Activated T-helper 17 cell treated with anti-CD3 and anti-CD28 coated beads, Interleukin-2, amount 50 U/mL, for 72 hours (primary cell): ENCODE data around the gene AGAP1. TPM values are rescaled to one million over a fixed set of nuclear protein-coding genes. Genes with fewer than 3 reads are reported as not detected.
"Not testable (repeated sequence)": the region's sequence is repeated elsewhere in the genome, so short reads cannot be mapped to it uniquely, and the experiment has no call there.

Source experiments
- ATAC-seq: fragments of 150-1000 bp; cut with Tn5 transposase; replicated peaks from 2 replicates; pipeline ENCODE4 v1.10.0; 2021; ENCODE audit warnings: mild to moderate bottlenecking, moderate library complexity
- H3K27ac Mint-ChIP-seq: one replicate; pipeline ENCODE4 v1.8.0; 2022; ENCODE audit warnings: mixed read lengths
- H3K27me3 Mint-ChIP-seq: one replicate; pipeline ENCODE4 v1.8.0; 2022; ENCODE audit warnings: mixed read lengths
- H3K36me3 Mint-ChIP-seq: one replicate; pipeline ENCODE4 v1.8.0; 2022; ENCODE audit warnings: low read depth, mild to moderate bottlenecking, mixed read lengths
- H3K4me1 Mint-ChIP-seq: one replicate; pipeline ENCODE4 v1.8.0; 2022; ENCODE audit warnings: mixed read lengths
- H3K4me3 Mint-ChIP-seq: one replicate; pipeline ENCODE4 v1.8.0; 2022; ENCODE audit warnings: mild to moderate bottlenecking, mixed read lengths
- H3K9me3 Mint-ChIP-seq: one replicate; pipeline ENCODE4 v1.8.0; 2022; ENCODE audit warnings: mixed read lengths
- total RNA-seq, 2 donors: library from RNA; stranded (reverse); gene quantifications; one replicate each; pipeline ENCODE4 v1.2.3, GENCODE V29; 2022

Gene AGAP1
- total RNA-seq, 2 donors from 2014 or later = 2.2 to 5.3 TPM

- H3K27ac Mint-ChIP-seq = no peak overlapping the region
- H3K36me3 Mint-ChIP-seq = no peaks in the 10 kb centered on the region
- no peaks in the 10 kb centered on the region for H3K9me3 Mint-ChIP-seq
- H3K27me3 Mint-ChIP-seq = peaks cover 5% of the 10 kb centered on the region
- ATAC-seq = no peak
- no peaks in the 10 kb centered on the region for H3K4me1 Mint-ChIP-seq
- no peak overlapping the region for H3K4me3 Mint-ChIP-seq
These were observed 100.2 kb downstream of the AGAP1 start for GRCh38 chr2:235594041-235594440.

DNA sequence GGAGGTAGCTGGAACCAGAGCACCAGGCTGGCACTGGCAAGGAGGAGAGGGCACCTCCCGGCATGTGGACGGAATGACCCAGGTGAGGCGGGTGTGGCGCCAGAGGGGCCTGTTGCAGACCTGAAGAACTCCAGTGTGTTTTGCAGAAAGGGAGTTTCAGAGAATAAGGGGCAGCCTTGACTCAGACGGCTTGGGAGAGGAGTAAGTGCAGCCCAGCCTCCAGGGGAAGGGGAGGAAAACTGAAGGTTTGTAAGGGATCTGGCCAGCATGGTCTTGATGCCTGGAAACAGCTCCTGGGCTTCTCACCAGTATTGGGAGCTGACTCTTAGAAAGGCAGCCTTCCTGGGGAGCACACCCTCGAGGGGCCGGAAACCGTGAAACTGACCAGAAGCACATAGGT, 101.1 kb downstream of the AGAP1 start:
- Mint-ChIP-seq H3K9me3 (no peaks in the 10 kb centered on the region), H3K4me1 (no peaks in the 10 kb centered on the region), H3K27ac (no peak overlapping the region), H3K36me3 (no peaks in the 10 kb centered on the region), H3K4me3 (no peak overlapping the region), H3K27me3 (peaks cover 5% of the 10 kb centered on the region)
- ATAC-seq = no peak

DNA sequence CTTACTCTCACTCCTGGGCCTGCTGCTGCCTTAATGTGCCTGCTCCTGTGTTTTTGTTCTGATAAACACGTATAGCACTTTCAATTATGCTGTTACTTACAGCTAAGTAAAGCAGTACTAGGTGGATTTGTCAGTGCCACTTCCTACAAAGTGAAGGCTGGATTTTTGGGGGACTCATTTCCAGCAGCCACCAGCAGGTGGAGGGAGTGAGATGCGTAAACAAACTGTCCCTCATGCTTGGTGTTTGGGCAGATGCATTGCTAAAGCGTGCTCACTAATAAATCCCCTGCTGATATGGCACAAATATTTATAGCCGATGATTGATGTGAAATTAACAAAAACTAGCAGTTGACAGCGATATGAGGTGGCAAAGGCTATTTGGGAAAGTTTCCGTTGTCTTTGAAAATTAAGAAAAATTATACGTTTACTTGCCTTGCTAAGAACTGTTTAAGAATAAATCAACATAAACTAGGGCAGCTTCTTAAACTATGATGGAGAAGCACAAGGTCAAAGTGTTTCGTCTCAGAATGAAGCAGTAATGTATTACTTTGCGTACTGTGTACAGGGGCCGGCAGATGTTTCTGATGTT, 101.7 kb downstream of the AGAP1 start:
- Mint-ChIP-seq H3K36me3 (no peaks in the 10 kb centered on the region), H3K27me3 (peaks cover 5% of the 10 kb centered on the region), H3K9me3 (no peaks in the 10 kb centered on the region), H3K4me1 (no peaks in the 10 kb centered on the region), H3K4me3 (no peak overlapping the region), H3K27ac (no peak overlapping the region)
- ATAC-seq = no peak

GRCh38 chr2:235596272-235596671, 102.4 kb downstream of the AGAP1 start:
- ATAC-seq = no peak
- Mint-ChIP-seq H3K4me3 (no peak overlapping the region), H3K27me3 (peaks cover 5% of the 10 kb centered on the region), H3K4me1 (no peaks in the 10 kb centered on the region), H3K36me3 (no peaks in the 10 kb centered on the region), H3K27ac (no peak overlapping the region), H3K9me3 (no peaks in the 10 kb centered on the region)

- Mint-ChIP-seq H3K4me1 (no peaks in the 10 kb centered on the region), H3K27ac (no peak overlapping the region), H3K36me3 (no peaks in the 10 kb centered on the region), H3K27me3 (peaks cover 5% of the 10 kb centered on the region), H3K4me3 (no peak overlapping the region), H3K9me3 (no peaks in the 10 kb centered on the region)
- no peak for ATAC-seq
These were observed 103.3 kb downstream of the AGAP1 start for GRCh38 chr2:235597081-235597615.

- no peak for ATAC-seq
- Mint-ChIP-seq H3K27me3 (peaks cover 4% of the 10 kb centered on the region), H3K4me3 (no peak overlapping the region), H3K27ac (no peak overlapping the region), H3K9me3 (no peaks in the 10 kb centered on the region), H3K4me1 (no peaks in the 10 kb centered on the region), H3K36me3 (no peaks in the 10 kb centered on the region)
These were observed 104.2 kb downstream of the AGAP1 start for GRCh38 chr2:235598026-235598425.

GRCh38 chr2:235598532-235599531, 105.0 kb downstream of the AGAP1 start:
- Mint-ChIP-seq H3K4me3 (no peak overlapping the region), H3K27ac (no peak overlapping the region), H3K36me3 (no peaks in the 10 kb centered on the region), H3K27me3 (peaks cover 4% of the 10 kb centered on the region), H3K4me1 (no peaks in the 10 kb centered on the region), H3K9me3 (no peaks in the 10 kb centered on the region)
- no peak for ATAC-seq

DNA sequence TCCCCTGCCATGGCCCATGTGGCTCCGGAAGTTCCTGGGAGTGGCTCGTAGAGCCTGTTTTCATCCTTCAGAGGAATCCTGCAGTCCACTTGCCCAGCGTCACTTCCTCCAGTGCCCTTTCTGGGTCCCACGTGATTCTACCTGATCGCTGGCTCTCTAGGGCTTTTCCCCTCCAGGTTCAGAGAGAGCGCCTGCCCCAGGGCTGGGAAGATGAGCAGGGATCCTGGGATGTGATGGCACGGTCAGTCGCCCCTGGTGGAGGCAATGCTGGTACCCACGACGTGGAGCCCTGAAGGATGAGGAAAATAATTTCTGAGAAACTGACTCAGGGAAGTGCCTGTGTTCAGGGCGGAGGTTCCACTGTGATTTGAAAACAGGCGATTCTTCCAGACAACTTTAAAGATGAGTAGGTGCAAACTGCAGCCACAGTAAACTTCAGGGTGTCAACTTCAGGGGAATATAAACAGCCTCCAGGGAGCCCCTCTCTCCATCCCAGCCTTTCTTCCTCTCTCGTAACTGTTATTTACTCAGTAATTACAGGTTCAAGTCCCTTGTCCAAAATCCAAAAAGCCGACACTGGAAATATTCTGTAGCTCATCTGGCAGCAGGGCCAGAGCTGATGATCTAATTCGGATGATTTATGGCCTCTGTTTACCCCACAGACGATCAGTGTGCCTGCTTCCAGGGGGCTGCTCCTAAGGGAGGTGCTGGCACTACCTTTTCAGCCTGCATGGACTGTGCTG, 105.9 kb downstream of the AGAP1 start:
- Mint-ChIP-seq H3K27ac (no peak overlapping the region), H3K4me3 (no peak overlapping the region), H3K27me3 (peaks cover 4% of the 10 kb centered on the region), H3K9me3 (no peaks in the 10 kb centered on the region), H3K4me1 (no peaks in the 10 kb centered on the region), H3K36me3 (no peaks in the 10 kb centered on the region)
- no peak for ATAC-seq

GRCh38 chr2:235600406-235600805, 106.6 kb downstream of the AGAP1 start:
- H3K27ac Mint-ChIP-seq = no peak overlapping the region
- no peaks in the 10 kb centered on the region for H3K36me3 Mint-ChIP-seq
- H3K27me3 Mint-ChIP-seq = peaks cover 7% of the 10 kb centered on the region
- no peak for ATAC-seq
- H3K9me3 Mint-ChIP-seq = no peaks in the 10 kb centered on the region
- no peak overlapping the region for H3K4me3 Mint-ChIP-seq
- H3K4me1 Mint-ChIP-seq = no peaks in the 10 kb centered on the region

DNA sequence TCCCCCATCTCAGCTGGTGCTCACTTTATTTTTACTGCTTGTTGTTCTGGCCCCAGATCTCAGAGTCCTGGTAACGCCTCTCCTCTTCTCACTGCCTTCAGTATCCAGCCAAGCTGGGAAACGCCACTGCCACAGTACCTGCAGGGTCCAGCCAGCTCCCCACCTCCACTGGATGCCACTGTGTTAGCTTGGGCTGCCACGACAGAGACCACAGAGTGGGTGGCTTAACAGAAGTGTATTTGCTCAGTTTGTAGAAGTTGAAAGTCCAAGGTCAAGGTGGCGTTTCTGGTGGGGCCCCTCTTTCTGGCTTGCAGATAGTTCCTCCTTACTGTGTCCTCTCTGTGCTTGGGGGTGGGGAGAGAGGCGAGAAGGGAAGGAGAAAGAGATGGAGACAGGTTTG, 107.1 kb downstream of the AGAP1 start:
- H3K27ac Mint-ChIP-seq = no peak overlapping the region
- peaks cover 9% of the 10 kb centered on the region for H3K27me3 Mint-ChIP-seq
- no peak for ATAC-seq
- H3K4me1 Mint-ChIP-seq = no peaks in the 10 kb centered on the region
- H3K36me3 Mint-ChIP-seq = no peaks in the 10 kb centered on the region
- no peaks in the 10 kb centered on the region for H3K9me3 Mint-ChIP-seq
- H3K4me3 Mint-ChIP-seq = no peak overlapping the region

DNA sequence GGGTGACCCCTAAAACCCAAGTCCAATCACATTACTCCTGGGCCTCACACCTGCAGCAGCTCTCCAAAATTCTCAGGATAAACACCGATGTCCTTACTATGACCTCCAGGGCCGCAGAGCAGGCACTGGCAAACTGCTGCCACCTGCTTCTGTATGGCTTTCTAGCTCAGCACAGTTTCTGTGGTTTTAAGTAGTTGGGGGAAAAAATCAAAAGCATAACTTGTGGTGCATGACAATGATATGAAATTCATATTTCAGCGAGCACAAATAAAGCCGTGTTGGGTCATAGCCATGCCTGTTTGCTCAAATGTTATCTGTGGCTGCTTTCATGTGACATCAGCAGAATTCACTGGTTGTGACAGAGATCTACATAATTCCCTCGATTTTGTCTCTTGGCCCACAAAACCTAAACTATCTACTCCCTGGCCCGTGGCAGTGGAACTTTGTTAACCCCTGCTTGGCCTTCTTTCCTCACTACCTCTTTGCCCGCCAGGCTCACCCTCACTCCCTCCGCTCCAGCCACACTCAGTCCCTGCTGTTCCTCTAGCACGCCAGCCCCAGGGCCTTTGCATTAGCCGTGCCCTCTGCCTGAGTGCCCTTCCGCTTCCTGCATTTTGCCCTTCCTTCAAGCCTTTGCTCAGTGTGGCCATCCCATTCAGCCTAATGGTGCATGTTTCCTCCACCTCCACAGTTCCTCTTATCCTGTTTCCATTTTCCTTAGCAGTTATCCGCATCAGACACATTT, 108.3 kb downstream of the AGAP1 start:
- Mint-ChIP-seq H3K4me1 (no peaks in the 10 kb centered on the region), H3K36me3 (no peaks in the 10 kb centered on the region), H3K27me3 (peaks cover 9% of the 10 kb centered on the region), H3K4me3 (no peak overlapping the region), H3K9me3 (no peaks in the 10 kb centered on the region), H3K27ac (no peak overlapping the region)
- ATAC-seq = no peak

GRCh38 chr2:235602971-235603370, 109.1 kb downstream of the AGAP1 start:
- ATAC-seq = peak; percentile 76
- H3K4me3 Mint-ChIP-seq, H3K4me1 Mint-ChIP-seq: not testable (repeated sequence)

DNA sequence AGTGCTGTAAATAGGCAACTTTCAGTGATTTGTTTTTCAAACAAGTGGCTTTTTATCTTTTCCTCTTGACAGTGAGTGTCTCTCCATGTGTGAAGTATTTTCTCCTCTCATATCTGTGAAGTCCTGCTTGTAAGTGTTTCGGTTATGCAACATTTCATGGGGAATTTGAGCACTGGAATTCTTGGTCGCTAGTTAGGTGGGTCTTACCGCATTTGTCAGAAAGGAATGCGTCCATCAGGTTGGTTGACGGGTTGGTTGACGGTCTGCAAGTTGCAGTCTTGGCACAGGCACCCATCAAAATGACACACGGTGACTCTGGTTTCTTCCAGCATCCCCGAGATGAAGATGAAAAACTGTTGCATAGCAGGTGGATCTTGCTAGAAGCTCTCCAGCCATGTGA, 109.8 kb downstream of the AGAP1 start:
- Mint-ChIP-seq H3K9me3 (no peaks in the 10 kb centered on the region), H3K27ac (no peak overlapping the region), H3K27me3 (peaks cover 9% of the 10 kb centered on the region), H3K4me3 (no peak overlapping the region), H3K4me1 (no peaks in the 10 kb centered on the region), H3K36me3 (no peaks in the 10 kb centered on the region)
- ATAC-seq = no peak

More at GRCh38 chr2:235602971-235603370, 109.1 kb downstream of the AGAP1 start:
- not testable (repeated sequence) for H3K27ac Mint-ChIP-seq, H3K27me3 Mint-ChIP-seq, H3K9me3 Mint-ChIP-seq, H3K36me3 Mint-ChIP-seq
